CD14-positive monocyte (primary cell): ENCODE measurements around the gene LRRC8C. TPM values are rescaled to one million over a fixed set of nuclear protein-coding genes. Genes with fewer than 3 reads are reported as not detected.
A peak's percentile ranks its signal among the peaks of the same experiment; 100 is the strongest.

Experiments
- DNase-seq, 3 donors: peaks; one replicate each; pipeline ENCODE4 v3.0.0-alpha.2; 2011 to 2022
- H2AFZ ChIP-seq: 2 replicates; pipeline ENCODE4 v1.6.0; 2012; ENCODE audit warnings: mild to moderate bottlenecking, low read depth, low read length, inconsistent platforms; ENCODE audit not compliant: insufficient read depth, poor library complexity, severe bottlenecking
- H3K27ac ChIP-seq, 2 donors: 1 replicate in 1 of 2; 2 replicates in 1 of 2; pipeline ENCODE4 v1.5.1; 2012 to 2013; ENCODE audit warnings: low read length in 2 of 2, control low read depth in 1 of 2, inconsistent platforms in 1 of 2, low read depth in 1 of 2, mild to moderate bottlenecking in 1 of 2
- H3K27me3 ChIP-seq, 2 donors: one replicate each; pipeline versions ENCODE4 v1.6.0 to v1.6.1; 2011 to 2013; ENCODE audit warnings: low read length in 2 of 2; ENCODE audit not compliant: control insufficient read depth in 2 of 2, insufficient read depth in 2 of 2
- H3K36me3 ChIP-seq, 2 donors: replicated peaks in 1 of 2; 1 replicate in 1 of 2; 2 replicates in 1 of 2; pipeline versions ENCODE4 v1.5.1 to v1.6.1; 2012 to 2013; ENCODE audit warnings: low read length in 2 of 2, control low read depth in 1 of 2, inconsistent platforms in 1 of 2, mild to moderate bottlenecking in 1 of 2; ENCODE audit not compliant: insufficient read depth in 2 of 2, control insufficient read depth in 1 of 2
- H3K4me1 ChIP-seq, 2 donors: 1 replicate in 1 of 2; 2 replicates in 1 of 2; pipeline versions ENCODE4 v1.5.1 to v1.6.1; 2012 to 2013; ENCODE audit warnings: low read length in 2 of 2, control low read depth in 1 of 2, inconsistent platforms in 1 of 2, mild to moderate bottlenecking in 1 of 2, moderate library complexity in 1 of 2; ENCODE audit not compliant: insufficient read depth in 2 of 2, control insufficient read depth in 1 of 2
- H3K4me2 ChIP-seq: replicated peaks from 2 replicates; pipeline ENCODE3; 2012; ENCODE audit warnings: low read length, moderate library complexity, mild to moderate bottlenecking; ENCODE audit not compliant: poor library complexity, severe bottlenecking; ENCODE audit errors: extremely low read depth
- H3K4me3 ChIP-seq, 3 experiments: fragments of 200-600 bp in 1 of 3; sonication (generic) in 1 of 3; replicated peaks in 1 of 3; 1 replicate in 2 of 3; 2 replicates in 1 of 3; pipeline ENCODE4 v1.5.1; 2011 to 2013; ENCODE audit warnings: low read length in 3 of 3, mild to moderate bottlenecking in 3 of 3, control low read depth in 2 of 3, low read depth in 2 of 3, inconsistent platforms in 1 of 3, moderate library complexity in 1 of 3
- H3K79me2 ChIP-seq: 2 replicates; pipeline ENCODE4 v1.6.0; 2012; ENCODE audit warnings: mild to moderate bottlenecking, control low read depth, inconsistent platforms, low read length, moderate library complexity; ENCODE audit not compliant: insufficient read depth
- H3K9ac ChIP-seq: 2 replicates; pipeline ENCODE4 v1.6.0; 2017; ENCODE audit warnings: low read length, mild to moderate bottlenecking; ENCODE audit not compliant: insufficient read depth, poor library complexity, severe bottlenecking
- H3K9me3 ChIP-seq, 2 donors: replicated peaks in 1 of 2; 1 replicate in 1 of 2; 2 replicates in 1 of 2; pipeline versions ENCODE4 v1.5.1 to v1.6.1; 2012 to 2013; ENCODE audit warnings: low read length in 2 of 2, control low read depth in 1 of 2; ENCODE audit not compliant: control insufficient read depth in 1 of 2, insufficient read depth in 1 of 2
- H4K20me1 ChIP-seq: 2 replicates; pipeline ENCODE4 v1.6.0; 2012; ENCODE audit warnings: mild to moderate bottlenecking, low read length, control low read depth, moderate library complexity; ENCODE audit not compliant: insufficient read depth
- H3K27ac Mint-ChIP-seq, 7 donors: one replicate each; pipeline ENCODE4 v1.8.0; 2020; ENCODE audit warnings: mild to moderate bottlenecking in 7 of 7, mixed read lengths in 7 of 7, moderate library complexity in 6 of 7, inconsistent platforms in 2 of 7
- H3K27me3 Mint-ChIP-seq, 3 donors: one replicate each; pipeline ENCODE4 v1.8.0; 2021 to 2022; ENCODE audit warnings: low read depth in 3 of 3, mild to moderate bottlenecking in 3 of 3, mixed read lengths in 3 of 3, moderate library complexity in 3 of 3, inconsistent platforms in 1 of 3
- H3K36me3 Mint-ChIP-seq, 2 donors: one replicate each; pipeline ENCODE4 v1.8.0; 2020; ENCODE audit warnings: mixed read lengths in 2 of 2, inconsistent platforms in 1 of 2, mild to moderate bottlenecking in 1 of 2
- H3K4me1 Mint-ChIP-seq: one replicate; pipeline ENCODE4 v1.8.0; 2020; ENCODE audit warnings: mild to moderate bottlenecking, mixed read lengths
- H3K4me3 Mint-ChIP-seq, 2 donors: one replicate each; pipeline ENCODE4 v1.8.0; 2020; ENCODE audit warnings: mild to moderate bottlenecking in 2 of 2, mixed read lengths in 2 of 2, moderate library complexity in 1 of 2
- H3K9me3 Mint-ChIP-seq, 7 donors: one replicate each; pipeline ENCODE4 v1.8.0; 2020 to 2022; ENCODE audit warnings: mixed read lengths in 7 of 7, mild to moderate bottlenecking in 6 of 7, moderate library complexity in 6 of 7, inconsistent platforms in 2 of 7
- WGBS: methylation state at CpG from one replicate; pipeline ENCODE4 v1.1.5; 2013; ENCODE audit warnings: missing lambda C conversion rate; ENCODE audit not compliant: insufficient coverage; 5-methylcytosine and 5-hydroxymethylcytosine counted together
- intact Hi-C, 2 donors: fragments of 100-400 bp; cut with micrococcal nuclease; formaldehyde crosslinking; loops; one replicate each; pipeline versions ENCODE4 v1.15.0 to v1.15.1; 2023
- polyA plus RNA-seq, 3 donors: library from polyadenylated mRNA; depleted of rRNA in 1 of 3; unstranded in 2 of 3; stranded (reverse) in 1 of 3; fragments of 300-500 nt in 2 of 3; fragments of >200 nt in 1 of 3; fragmentation: Illumina TruSeq in 2 of 3; gene quantifications; 1 replicate in 2 of 3; 2 replicates in 1 of 3; pipeline ENCODE4 v1.2.3, GENCODE V29; 2012 to 2021
- TF ChIP-seq, protein P1 (sequence below): fragments of 200-600 bp; IDR thresholded peaks from one replicate; pipeline ENCODE4 v1.8.0; 2022; ENCODE audit warnings: antibody characterized with exemption, mild to moderate bottlenecking

LRRC8C gene
- polyA plus RNA-seq, 3 donors: 13.0 to 18.6 (median 16.3) TPM

DNA sequence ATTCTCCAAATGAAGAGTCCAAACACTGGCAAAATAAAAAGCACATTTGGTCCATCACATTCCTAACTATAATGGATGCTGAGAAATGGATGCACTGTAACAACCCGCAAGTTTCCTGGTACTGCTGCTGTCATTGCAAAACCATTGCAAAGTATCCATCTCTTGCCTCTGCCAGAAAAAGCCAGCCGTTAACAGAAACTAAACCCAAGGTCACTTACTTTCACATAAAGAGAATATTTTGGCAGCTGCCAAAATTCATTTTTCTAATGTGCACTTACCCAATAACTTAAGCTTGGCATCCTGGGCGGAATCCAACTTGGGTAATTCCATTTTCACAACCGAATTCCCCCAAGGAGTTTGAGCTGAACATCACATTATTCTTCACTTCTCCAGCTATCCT is 110.9 kb downstream of the LRRC8C start:
- DNase-seq: no peak
- Mint-ChIP-seq H3K27ac (no peak overlapping the region), H3K4me1 (peaks cover 11% of the 10 kb centered on the region), H3K36me3 (peaks cover 3 to 4% of the 10 kb centered on the region in 2 donors), H3K27me3 (peaks cover 0 to 3% (median 2%) of the 10 kb centered on the region in 3 donors), H3K4me3 (no peak overlapping the region), H3K9me3 (peaks cover 0 to 5% (median 0%) of the 10 kb centered on the region in 7 donors)
- H3K4me3 ChIP-seq: no peak overlapping the region
- intact Hi-C loops: no loop called here
- H3K9me3 ChIP-seq: no peaks in the 10 kb centered on the region
- no peaks in the 10 kb centered on the region for H3K4me1 ChIP-seq
- H3K27me3 ChIP-seq: no peaks in the 10 kb centered on the region
- H4K20me1 ChIP-seq: no peaks in the 10 kb centered on the region
- H3K4me2 ChIP-seq: no peak overlapping the region
- WGBS: 96% methylated on average over 2 of the region's 4 CpGs
- no peak overlapping the region for H3K9ac ChIP-seq
- H3K27ac ChIP-seq: no peak overlapping the region
- no peak overlapping the region for H2AFZ ChIP-seq
- TF ChIP-seq, protein P1, sequence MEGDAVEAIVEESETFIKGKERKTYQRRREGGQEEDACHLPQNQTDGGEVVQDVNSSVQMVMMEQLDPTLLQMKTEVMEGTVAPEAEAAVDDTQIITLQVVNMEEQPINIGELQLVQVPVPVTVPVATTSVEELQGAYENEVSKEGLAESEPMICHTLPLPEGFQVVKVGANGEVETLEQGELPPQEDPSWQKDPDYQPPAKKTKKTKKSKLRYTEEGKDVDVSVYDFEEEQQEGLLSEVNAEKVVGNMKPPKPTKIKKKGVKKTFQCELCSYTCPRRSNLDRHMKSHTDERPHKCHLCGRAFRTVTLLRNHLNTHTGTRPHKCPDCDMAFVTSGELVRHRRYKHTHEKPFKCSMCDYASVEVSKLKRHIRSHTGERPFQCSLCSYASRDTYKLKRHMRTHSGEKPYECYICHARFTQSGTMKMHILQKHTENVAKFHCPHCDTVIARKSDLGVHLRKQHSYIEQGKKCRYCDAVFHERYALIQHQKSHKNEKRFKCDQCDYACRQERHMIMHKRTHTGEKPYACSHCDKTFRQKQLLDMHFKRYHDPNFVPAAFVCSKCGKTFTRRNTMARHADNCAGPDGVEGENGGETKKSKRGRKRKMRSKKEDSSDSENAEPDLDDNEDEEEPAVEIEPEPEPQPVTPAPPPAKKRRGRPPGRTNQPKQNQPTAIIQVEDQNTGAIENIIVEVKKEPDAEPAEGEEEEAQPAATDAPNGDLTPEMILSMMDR: no peak
- no peaks in the 10 kb centered on the region for H3K36me3 ChIP-seq
- no peaks in the 10 kb centered on the region for H3K79me2 ChIP-seq

DNA sequence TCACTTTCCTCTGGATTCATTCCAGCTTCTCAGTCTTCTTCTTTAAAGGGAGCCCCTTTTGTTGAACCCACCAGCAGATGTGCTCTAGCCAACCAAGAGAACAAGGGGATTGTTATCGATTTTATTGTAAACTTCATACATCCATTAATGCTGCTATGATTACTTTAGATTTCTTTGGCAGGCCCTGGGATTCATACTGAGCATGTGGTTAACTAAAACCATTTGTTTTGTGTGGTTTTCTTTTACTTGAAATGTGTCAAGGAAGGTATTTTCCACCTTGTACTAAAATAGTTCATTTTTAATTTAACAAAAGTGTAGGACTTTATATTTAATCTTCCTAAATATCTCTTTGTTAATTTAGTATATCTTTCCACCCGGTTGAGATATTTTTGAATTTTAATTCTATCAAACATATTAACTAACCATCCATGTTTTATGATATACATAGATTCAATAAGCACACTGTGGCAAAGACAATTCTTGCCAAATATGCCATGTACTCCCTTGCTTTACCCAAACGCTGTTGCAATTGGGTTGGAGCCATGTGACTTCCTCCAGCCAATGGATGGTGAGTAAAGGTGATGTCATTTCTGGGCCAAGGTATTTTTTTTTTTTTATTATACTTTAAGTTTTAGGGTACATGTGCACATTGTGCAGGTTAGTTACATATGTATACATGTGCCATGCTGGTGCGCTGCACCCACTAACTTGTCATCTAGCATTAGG is 113.7 kb downstream of the LRRC8C start:
- Histone ChIP-seq H3K27me3 (no peaks in the 10 kb centered on the region), H4K20me1 (no peaks in the 10 kb centered on the region), H2AFZ (no peak overlapping the region), H3K9me3 (no peaks in the 10 kb centered on the region), H3K4me3 (no peak overlapping the region), H3K4me2 (no peak overlapping the region), H3K4me1 (no peaks in the 10 kb centered on the region), H3K36me3 (no peaks in the 10 kb centered on the region), H3K79me2 (no peaks in the 10 kb centered on the region), H3K9ac (no peak overlapping the region), H3K27ac (no peak overlapping the region)
- intact Hi-C loops: no loop called here
- Mint-ChIP-seq H3K4me1 (no peaks in the 10 kb centered on the region), H3K9me3 (peaks cover 0 to 2% (median 0%) of the 10 kb centered on the region in 7 donors), H3K4me3 (no peak overlapping the region), H3K27me3 (peaks cover 0 to 3% (median 2%) of the 10 kb centered on the region in 3 donors), H3K27ac (peak overlapping the region in 1 of 7 donors; percentile 36), H3K36me3 (no peaks in the 10 kb centered on the region)
- WGBS: no CpG with 5 or more reads among the region's 4 CpGs
- DNase-seq: no peak
- TF ChIP-seq, protein P1: no peak
